HepG2 (cell line): ENCODE results near the gene ZNF223. TPM values are rescaled to one million over a fixed set of nuclear protein-coding genes. Genes with fewer than 3 reads are reported as not detected.

Experiments
- CREB1 ChIP-seq, 2 experiments: fragments of 450-650 bp in 1 of 2; IDR thresholded peaks; 2 replicates each; pipeline ENCODE4 v1.6.1; 2016 to 2017; ENCODE audit warnings: control low read depth in 1 of 2, mild to moderate bottlenecking in 1 of 2, missing compliant biosample characterization in 1 of 2, missing genetic modification characterization in 1 of 2
- CREM ChIP-seq, 2 experiments: sonication (generic) in 1 of 2; formaldehyde crosslinking in 1 of 2; IDR thresholded peaks; 2 replicates each; pipeline versions ENCODE4 v1.4.0 to v1.6.1; 2016 to 2020; ENCODE audit warnings: antibody characterized with exemption in 1 of 2, mild to moderate bottlenecking in 1 of 2, missing genetic modification reagents in 1 of 2
- FOSL2 ChIP-seq: sonication (generic); formaldehyde crosslinking; IDR thresholded peaks from 2 replicates; pipeline ENCODE4 v1.4.0; 2020; ENCODE audit warnings: missing genetic modification reagents
- GABPA ChIP-seq, 2 experiments: IDR thresholded peaks; 2 replicates each; pipeline ENCODE4 v1.6.1; 2011 to 2016; ENCODE audit warnings: low read depth in 2 of 2, low read length in 1 of 2, missing biosample characterization in 1 of 2, missing genetic modification characterization in 1 of 2
- HIVEP1 ChIP-seq: sonication (generic); formaldehyde crosslinking; IDR thresholded peaks from 2 replicates; pipeline ENCODE4 v1.4.0; 2020; ENCODE audit warnings: mild to moderate bottlenecking, missing genetic modification reagents
- HMGA1 ChIP-seq: sonication (generic); formaldehyde crosslinking; conservative IDR thresholded peaks from 2 replicates; pipeline ENCODE4 v1.4.0; 2020; ENCODE audit warnings: missing genetic modification reagents
- KAT8 ChIP-seq: IDR thresholded peaks from 2 replicates; pipeline ENCODE4 v1.6.1; 2016; ENCODE audit warnings: missing genetic modification reagents, missing compliant biosample characterization
- MAFK ChIP-seq, 2 experiments: IDR thresholded peaks in 1 of 2; conservative IDR thresholded peaks in 1 of 2; 2 replicates each; pipeline ENCODE4 v1.6.1; 2011; ENCODE audit warnings: improper control_type of control experiment in 2 of 2, low read length in 2 of 2
- MTA1 ChIP-seq: sonication (generic); formaldehyde crosslinking; IDR thresholded peaks from 2 replicates; pipeline ENCODE4 v1.4.0; 2020; ENCODE audit warnings: missing genetic modification reagents, mild to moderate bottlenecking, borderline replicate concordance
- MXI1 ChIP-seq: IDR thresholded peaks from 3 replicates; pipeline ENCODE4 v1.6.1; 2012; ENCODE audit warnings: low read depth, low read length, inconsistent platforms, borderline replicate concordance
- PHB2 ChIP-seq: fragments of 450-650 bp; IDR thresholded peaks from 2 replicates; pipeline ENCODE4 v1.6.1; 2018; ENCODE audit not compliant: partially characterized antibody
- SOX5 ChIP-seq: IDR thresholded peaks from 2 replicates; pipeline ENCODE4 v1.6.1; 2016; ENCODE audit warnings: borderline replicate concordance
- TP53 ChIP-seq: sonication (generic); formaldehyde crosslinking; conservative IDR thresholded peaks from 2 replicates; pipeline ENCODE4 v1.4.0; 2020; ENCODE audit warnings: missing genetic modification reagents
- XBP1 ChIP-seq: sonication (generic); formaldehyde crosslinking; IDR thresholded peaks from 2 replicates; pipeline ENCODE4 v1.5.0; 2020; ENCODE audit warnings: missing genetic modification reagents
- XRCC5 ChIP-seq: fragments of 200-400 bp; formaldehyde crosslinking; optimal IDR thresholded peaks from 2 replicates; pipeline ENCODE3; 2017; ENCODE audit warnings: mild to moderate bottlenecking, low read length
- YY1 ChIP-seq: IDR thresholded peaks from 2 replicates; pipeline ENCODE4 v1.6.1; 2011; ENCODE audit warnings: low read length, low read depth, moderate library complexity, mild to moderate bottlenecking; ENCODE audit not compliant: insufficient read depth, insufficient replicate concordance
- ZBTB7A ChIP-seq: sonication (generic); formaldehyde crosslinking; IDR thresholded peaks from 2 replicates; pipeline ENCODE4 v1.8.0; 2022; ENCODE audit warnings: mild to moderate bottlenecking, missing genetic modification reagents
- ZNF326 ChIP-seq: sonication (generic); formaldehyde crosslinking; IDR thresholded peaks from 2 replicates; pipeline ENCODE4 v1.4.0; 2020; ENCODE audit warnings: missing genetic modification reagents, borderline replicate concordance
- ZNF563 ChIP-seq: sonication (generic); formaldehyde crosslinking; IDR thresholded peaks from 2 replicates; pipeline ENCODE4 v1.8.0; 2022; ENCODE audit warnings: mild to moderate bottlenecking, moderate library complexity, missing genetic modification reagents
- ZNF780A ChIP-seq: sonication (generic); formaldehyde crosslinking; IDR thresholded peaks from 2 replicates; pipeline ENCODE4 v1.8.0; 2022; ENCODE audit warnings: mild to moderate bottlenecking, missing genetic modification reagents, moderate library complexity
- polyA plus RNA-seq, 8 experiments: library from polyadenylated mRNA; depleted of rRNA in 3 of 8; stranded (reverse) in 7 of 8; unstranded in 1 of 8; fragments of >200 nt; fragmentation: Illumina TruSeq in 4 of 8; extraction: Trizol in 4 of 8; gene quantifications; 2 replicates each; pipeline versions ENCODE4 v1.2.1 to v1.2.3, GENCODE V29; 2011 to 2016; ENCODE audit warnings: low read depth in 4 of 8, missing spikeins in 1 of 8, mixed read lengths in 1 of 8; ENCODE audit not compliant: insufficient read depth in 1 of 8
- total RNA-seq, 5 experiments: library from RNA; depleted of rRNA; stranded (reverse); fragments of >200 nt; fragmentation: Illumina TruSeq; extraction: Trizol; gene quantifications; 2 replicates each; pipeline ENCODE4 v1.2.3, GENCODE V29; 2016; ENCODE audit warnings: low read depth in 1 of 5
- TF ChIP-seq, protein P1 (sequence below): sonication (generic); formaldehyde crosslinking; IDR thresholded peaks from 2 replicates; pipeline ENCODE4 v1.4.0; 2020; ENCODE audit warnings: mild to moderate bottlenecking, missing genetic modification reagents
- TF ChIP-seq, protein P2 (sequence below): IDR thresholded peaks from 2 replicates; pipeline ENCODE4 v1.6.1; 2016; ENCODE audit warnings: low read depth, control low read depth
- TF ChIP-seq, protein P3 (sequence below): sonication (generic); formaldehyde crosslinking; IDR thresholded peaks from 2 replicates; pipeline ENCODE4 v1.8.0; 2022; ENCODE audit warnings: mild to moderate bottlenecking, missing genetic modification reagents, moderate library complexity

The ZNF223 gene
- total and polyA plus RNA-seq, 2 of the 13 experiments (the other 11 are each of a cell fraction or from before 2014, with no cell fraction given), result 2.0 to 4.8 TPM

DNA sequence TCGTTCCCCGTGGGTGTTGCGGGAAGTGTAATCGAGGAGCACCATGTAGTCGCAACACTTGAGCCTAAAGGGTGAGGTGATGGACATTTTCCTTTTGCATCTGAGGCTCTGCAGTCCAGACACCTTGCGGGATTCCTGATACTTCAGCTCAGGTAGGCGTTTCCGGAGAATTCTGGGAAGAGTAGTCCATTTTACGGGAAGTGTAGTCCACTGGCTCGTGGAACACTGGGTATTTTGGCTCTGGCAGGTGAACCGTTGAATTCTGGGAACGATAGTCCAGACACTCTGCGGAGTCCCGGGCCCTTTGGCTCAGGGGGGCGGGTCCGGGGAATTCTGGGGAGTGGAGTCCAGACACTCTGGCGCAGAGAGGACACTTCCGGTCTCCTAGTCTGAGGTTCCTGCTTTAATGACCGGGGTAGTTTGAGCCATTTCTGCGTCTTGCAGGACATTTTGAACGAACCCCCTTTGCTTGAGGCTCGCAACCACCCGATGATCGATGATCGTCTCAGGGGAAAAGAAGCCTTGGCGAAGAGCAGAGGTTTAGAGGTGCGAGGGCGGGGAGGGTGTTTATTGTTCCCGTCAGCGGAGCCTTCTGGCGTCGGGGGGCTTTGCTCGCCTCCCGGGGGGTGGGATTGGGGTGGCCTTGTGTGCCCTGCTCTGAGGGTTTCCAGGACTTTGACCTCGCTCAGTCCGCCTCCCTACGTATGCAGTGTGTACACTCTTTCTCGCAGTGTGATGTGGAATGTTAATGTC, at the start of gene ZNF223 (continued):
- TF ChIP-seq, protein P1, sequence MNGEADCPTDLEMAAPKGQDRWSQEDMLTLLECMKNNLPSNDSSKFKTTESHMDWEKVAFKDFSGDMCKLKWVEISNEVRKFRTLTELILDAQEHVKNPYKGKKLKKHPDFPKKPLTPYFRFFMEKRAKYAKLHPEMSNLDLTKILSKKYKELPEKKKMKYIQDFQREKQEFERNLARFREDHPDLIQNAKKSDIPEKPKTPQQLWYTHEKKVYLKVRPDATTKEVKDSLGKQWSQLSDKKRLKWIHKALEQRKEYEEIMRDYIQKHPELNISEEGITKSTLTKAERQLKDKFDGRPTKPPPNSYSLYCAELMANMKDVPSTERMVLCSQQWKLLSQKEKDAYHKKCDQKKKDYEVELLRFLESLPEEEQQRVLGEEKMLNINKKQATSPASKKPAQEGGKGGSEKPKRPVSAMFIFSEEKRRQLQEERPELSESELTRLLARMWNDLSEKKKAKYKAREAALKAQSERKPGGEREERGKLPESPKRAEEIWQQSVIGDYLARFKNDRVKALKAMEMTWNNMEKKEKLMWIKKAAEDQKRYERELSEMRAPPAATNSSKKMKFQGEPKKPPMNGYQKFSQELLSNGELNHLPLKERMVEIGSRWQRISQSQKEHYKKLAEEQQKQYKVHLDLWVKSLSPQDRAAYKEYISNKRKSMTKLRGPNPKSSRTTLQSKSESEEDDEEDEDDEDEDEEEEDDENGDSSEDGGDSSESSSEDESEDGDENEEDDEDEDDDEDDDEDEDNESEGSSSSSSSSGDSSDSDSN, result no peak; the same call in 1 of the 2 replicates
- 0 out of 4 replicates have a peak, but pooled peaks of 1 of the 2 experiments have one; percentile 0 for TF ChIP-seq MAFK (conservative IDR thresholded peaks at IDR 0.05 in 1 of 2, IDR thresholded peaks at IDR 0.05 in 1 of 2; ENCODE audit: low read length in 2 of 2)
- 0 out of 2 replicates have a peak, but pooled peaks have one; percentile 44 for TF ChIP-seq ZNF780A (CRISPR knock-in tag)
- TF ChIP-seq GABPA (IDR thresholded peaks at IDR 0.05; ENCODE audit: low read depth, low read length), result peak; percentile 75
- TF ChIP-seq GABPA (CRISPR knock-in tag; IDR thresholded peaks at IDR 0.05; ENCODE audit: low read depth), result peak; percentile 96
- TF ChIP-seq, protein P2, sequence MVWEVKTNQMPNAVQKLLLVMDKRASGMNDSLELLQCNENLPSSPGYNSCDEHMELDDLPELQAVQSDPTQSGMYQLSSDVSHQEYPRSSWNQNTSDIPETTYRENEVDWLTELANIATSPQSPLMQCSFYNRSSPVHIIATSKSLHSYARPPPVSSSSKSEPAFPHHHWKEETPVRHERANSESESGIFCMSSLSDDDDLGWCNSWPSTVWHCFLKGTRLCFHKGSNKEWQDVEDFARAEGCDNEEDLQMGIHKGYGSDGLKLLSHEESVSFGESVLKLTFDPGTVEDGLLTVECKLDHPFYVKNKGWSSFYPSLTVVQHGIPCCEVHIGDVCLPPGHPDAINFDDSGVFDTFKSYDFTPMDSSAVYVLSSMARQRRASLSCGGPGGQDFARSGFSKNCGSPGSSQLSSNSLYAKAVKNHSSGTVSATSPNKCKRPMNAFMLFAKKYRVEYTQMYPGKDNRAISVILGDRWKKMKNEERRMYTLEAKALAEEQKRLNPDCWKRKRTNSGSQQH (CRISPR knock-in tag), result peak; percentile 52; the same call in 1 of the 2 replicates
- TF ChIP-seq, protein P3, sequence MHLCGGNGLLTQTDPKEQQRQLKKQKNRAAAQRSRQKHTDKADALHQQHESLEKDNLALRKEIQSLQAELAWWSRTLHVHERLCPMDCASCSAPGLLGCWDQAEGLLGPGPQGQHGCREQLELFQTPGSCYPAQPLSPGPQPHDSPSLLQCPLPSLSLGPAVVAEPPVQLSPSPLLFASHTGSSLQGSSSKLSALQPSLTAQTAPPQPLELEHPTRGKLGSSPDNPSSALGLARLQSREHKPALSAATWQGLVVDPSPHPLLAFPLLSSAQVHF, result no peak
- 0 out of 2 replicates have a peak, but pooled peaks have one; percentile 35 for TF ChIP-seq TP53
- no peak for TF ChIP-seq HIVEP1 (CRISPR knock-in tag)
- peak; percentile 28 for TF ChIP-seq XRCC5
- TF ChIP-seq CREB1 (IDR thresholded peaks at IDR 0.05), result no peak
- peak; percentile 90 for TF ChIP-seq CREB1 (CRISPR knock-in tag; IDR thresholded peaks at IDR 0.05)
- TF ChIP-seq MXI1, result peak; percentile 23; the same call in 1 of the 3 replicates
- TF ChIP-seq YY1, result peak; percentile 28
- TF ChIP-seq SOX5 (CRISPR knock-in tag), result peak; percentile 5; the same call in 1 of the 2 replicates
- TF ChIP-seq ZBTB7A (CRISPR knock-in tag), result 0 out of 2 replicates have a peak, but pooled peaks have one; percentile 73
- TF ChIP-seq KAT8, result peak; percentile 97
- TF ChIP-seq ZNF563, result 0 out of 2 replicates have a peak, but pooled peaks have one; percentile 25
- TF ChIP-seq PHB2, result no peak
- no peak for TF ChIP-seq ZNF326 (CRISPR knock-in tag)
- TF ChIP-seq HMGA1, result no peak
- TF ChIP-seq MTA1, result no peak; the same call in 1 of the 2 replicates
- TF ChIP-seq FOSL2 (CRISPR knock-in tag), result no peak
- no peak for TF ChIP-seq XBP1
- peak; percentile 100 for TF ChIP-seq CREM (IDR thresholded peaks at IDR 0.05)
- no peak for TF ChIP-seq CREM (CRISPR knock-in tag; IDR thresholded peaks at IDR 0.05)
